ENCODE measurements around the gene SPDYE2B. TPM values are rescaled to one million over a fixed set of nuclear protein-coding genes. Genes with fewer than 3 reads are reported as not detected.
"Not testable (repeated sequence)": the region's sequence is repeated elsewhere in the genome, so short reads cannot be mapped to it uniquely, and the experiment has no call there.

The SPDYE2B gene, protein sequence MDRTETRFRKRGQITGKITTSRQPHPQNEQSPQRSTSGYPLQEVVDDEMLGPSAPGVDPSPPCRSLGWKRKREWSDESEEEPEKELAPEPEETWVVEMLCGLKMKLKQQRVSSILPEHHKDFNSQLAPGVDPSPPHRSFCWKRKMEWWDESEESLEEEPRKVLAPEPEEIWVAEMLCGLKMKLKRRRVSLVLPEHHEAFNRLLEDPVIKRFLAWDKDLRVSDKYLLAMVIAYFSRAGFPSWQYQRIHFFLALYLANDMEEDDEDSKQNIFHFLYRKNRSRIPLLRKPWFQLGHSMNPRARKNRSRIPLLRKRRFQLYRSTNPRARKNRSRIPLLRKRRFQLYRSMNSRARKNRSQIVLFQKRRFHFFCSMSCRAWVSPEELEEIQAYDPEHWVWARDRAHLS
- total RNA-seq = not detected in 2 replicates

DNA sequence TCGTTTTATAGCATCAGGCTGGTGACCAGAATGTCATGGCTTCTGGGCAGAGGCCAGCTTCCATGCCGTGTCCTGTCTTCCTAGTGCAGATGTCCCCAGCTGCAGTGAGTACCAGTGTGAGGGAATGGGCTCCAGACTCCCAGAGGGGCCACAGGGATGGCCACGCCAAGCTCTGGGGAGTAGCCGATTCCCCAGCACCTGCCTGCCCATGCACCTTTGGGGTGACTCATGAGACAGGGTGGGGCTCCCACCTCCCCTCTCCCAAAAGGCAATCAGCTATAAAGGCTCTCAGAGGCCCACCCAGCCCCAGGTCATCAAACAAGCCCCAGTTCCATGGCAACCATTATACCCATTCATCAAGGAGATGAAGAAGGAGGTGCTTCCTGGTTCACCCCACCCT is at the start of gene SPDYE2B:
TSS of gene SPDYE2B (plus strand) at position 396 of the 400 bp plus-strand sequence. CDS start 2,030 bp downstream, outside the sequence.
- intact Hi-C loops (cut with micrococcal nuclease); H3K9me3 Mint-ChIP-seq; H3K4me1 Mint-ChIP-seq (ENCODE audit: low read depth); H3K36me3 Mint-ChIP-seq (ENCODE audit: low read depth); H3K4me3 Mint-ChIP-seq (ENCODE audit: low read depth); DNase-seq (ENCODE audit: low spot score); H3K27me3 Mint-ChIP-seq (ENCODE audit: low read depth); H3K27ac Mint-ChIP-seq: not testable (repeated sequence)

DNA sequence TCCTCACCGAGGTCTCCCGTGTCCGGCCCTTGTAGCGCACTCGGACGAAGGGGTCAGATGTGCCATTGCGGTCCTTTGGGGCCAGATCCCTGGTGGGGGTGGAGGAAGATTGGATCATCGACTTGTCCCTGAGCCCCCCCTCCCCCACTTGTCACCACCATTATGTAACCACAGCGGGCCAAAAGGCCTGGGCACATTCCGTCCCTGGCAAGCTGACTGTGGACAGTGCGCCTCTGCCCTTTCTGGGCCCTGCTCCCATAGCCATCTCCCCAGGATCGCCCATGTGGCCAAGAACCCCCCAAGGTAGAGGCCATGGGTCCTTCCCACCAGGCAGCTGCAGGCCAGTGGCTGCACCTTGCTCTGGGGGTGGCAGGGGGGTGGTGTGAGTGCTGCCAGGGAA is 47.8 kb upstream of the SPDYE2B start:
- H3K9me3 Mint-ChIP-seq; H3K36me3 Mint-ChIP-seq (ENCODE audit: low read depth); H3K27me3 Mint-ChIP-seq (ENCODE audit: low read depth); H3K4me1 Mint-ChIP-seq (ENCODE audit: low read depth); H3K27ac Mint-ChIP-seq; DNase-seq (ENCODE audit: low spot score); H3K4me3 Mint-ChIP-seq (ENCODE audit: low read depth); intact Hi-C loops (cut with micrococcal nuclease): not testable (repeated sequence)

DNA sequence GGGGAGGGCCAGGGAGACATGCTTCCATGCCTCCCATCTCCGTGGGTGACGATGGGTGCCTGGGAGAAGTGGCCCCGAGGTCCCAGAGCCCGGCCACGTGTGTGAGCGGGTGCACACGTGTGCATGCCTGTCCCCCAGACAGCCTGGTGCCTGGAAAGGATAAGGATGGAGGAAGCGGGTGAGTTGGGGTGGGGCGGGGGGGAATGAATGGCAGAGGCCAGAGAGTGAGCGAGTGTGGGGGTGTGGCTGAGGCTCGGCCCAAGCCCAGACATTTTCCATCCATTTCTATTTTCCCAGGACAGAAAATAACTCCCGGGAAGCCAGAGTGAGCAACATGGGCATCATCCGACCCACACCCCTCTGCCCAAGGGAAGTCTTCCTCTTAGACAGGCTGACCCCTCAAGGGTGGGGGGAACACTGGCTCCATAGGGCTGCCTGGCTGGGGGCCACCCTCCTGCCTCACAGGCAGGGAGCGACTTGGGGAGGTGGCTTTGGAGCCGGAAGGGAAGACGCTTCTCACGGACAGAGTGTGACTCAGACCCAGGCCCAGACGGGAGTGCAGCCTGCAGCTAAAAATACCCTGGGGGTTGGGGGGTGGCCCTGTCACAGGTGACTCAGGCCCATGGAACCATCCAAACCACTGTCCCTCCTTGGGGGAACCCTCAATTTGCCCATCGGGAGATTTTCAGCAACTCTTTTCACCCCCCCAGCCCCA is 45.5 kb upstream of the SPDYE2B start:
- H3K36me3 Mint-ChIP-seq (ENCODE audit: low read depth); H3K4me1 Mint-ChIP-seq (ENCODE audit: low read depth); H3K9me3 Mint-ChIP-seq; intact Hi-C loops (cut with micrococcal nuclease); H3K27ac Mint-ChIP-seq; DNase-seq (ENCODE audit: low spot score); H3K27me3 Mint-ChIP-seq (ENCODE audit: low read depth); H3K4me3 Mint-ChIP-seq (ENCODE audit: low read depth): not testable (repeated sequence)

DNA sequence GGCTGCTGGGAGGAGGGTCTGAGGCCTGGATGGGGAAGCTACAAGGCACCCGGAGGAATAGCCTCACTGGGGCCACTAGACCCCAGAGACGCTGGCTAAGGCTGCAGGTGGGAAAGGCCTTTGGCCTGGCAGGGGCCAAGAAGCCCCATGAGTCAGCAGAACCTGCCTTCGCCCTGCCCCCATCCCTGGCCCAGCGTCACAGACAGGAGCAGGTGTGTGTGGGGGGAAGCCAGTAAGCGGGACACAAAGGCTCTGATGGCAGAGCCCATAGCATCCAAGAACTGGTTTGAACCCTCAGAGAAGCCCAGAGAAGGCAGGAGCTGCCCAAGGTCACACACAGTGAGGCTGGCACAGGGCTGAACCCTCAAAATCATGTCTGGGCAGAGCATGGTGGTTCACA is 43.3 kb upstream of the SPDYE2B start:
- H3K36me3 Mint-ChIP-seq (ENCODE audit: low read depth); H3K9me3 Mint-ChIP-seq; H3K27ac Mint-ChIP-seq; DNase-seq (ENCODE audit: low spot score); intact Hi-C loops (cut with micrococcal nuclease); H3K4me1 Mint-ChIP-seq (ENCODE audit: low read depth); H3K4me3 Mint-ChIP-seq (ENCODE audit: low read depth); H3K27me3 Mint-ChIP-seq (ENCODE audit: low read depth): not testable (repeated sequence)

DNA sequence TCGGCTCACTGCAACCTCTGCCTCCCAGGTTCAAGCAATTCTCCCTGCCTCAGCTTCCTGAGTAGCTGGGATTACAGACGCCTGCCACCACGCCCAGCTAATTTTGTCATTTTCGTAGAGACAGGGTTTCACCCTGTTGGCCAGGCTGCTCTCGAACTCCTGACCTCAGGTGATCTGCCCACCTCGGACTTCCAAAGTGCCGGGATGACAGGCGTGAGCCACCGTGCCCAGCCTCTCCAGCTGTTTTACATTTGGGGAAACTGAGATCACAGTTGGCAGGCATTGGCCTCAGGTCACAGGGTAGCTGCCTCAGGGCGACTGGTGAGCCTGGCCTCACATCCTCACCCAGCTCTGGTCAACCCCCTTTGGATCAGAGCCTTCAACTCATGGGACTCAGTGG is 40.4 kb upstream of the SPDYE2B start:
- H3K36me3 Mint-ChIP-seq (ENCODE audit: low read depth); H3K9me3 Mint-ChIP-seq; H3K27me3 Mint-ChIP-seq (ENCODE audit: low read depth); H3K4me3 Mint-ChIP-seq (ENCODE audit: low read depth); H3K4me1 Mint-ChIP-seq (ENCODE audit: low read depth); H3K27ac Mint-ChIP-seq; intact Hi-C loops (cut with micrococcal nuclease); DNase-seq (ENCODE audit: low spot score): not testable (repeated sequence)

DNA sequence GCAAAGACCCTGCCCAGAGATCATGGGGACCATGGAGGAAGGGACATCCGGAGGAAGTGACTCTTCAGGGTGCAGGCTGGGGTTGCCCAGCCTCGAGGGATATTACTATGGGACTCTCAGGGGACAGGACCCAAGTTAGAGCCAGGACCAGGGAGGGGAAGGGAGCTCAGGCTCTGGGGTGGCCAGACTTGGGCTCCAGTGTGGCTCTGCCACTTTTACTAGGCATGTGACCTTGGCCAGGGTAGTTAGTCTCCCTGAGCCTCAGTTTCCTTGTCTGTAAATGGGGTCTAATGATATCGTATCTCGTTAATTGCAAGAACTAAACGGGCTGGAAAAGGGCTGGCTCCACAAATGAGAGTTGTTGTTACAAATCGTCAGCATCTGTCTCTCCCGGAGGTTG is 39.7 kb upstream of the SPDYE2B start:
- intact Hi-C loops (cut with micrococcal nuclease); H3K27ac Mint-ChIP-seq; H3K27me3 Mint-ChIP-seq (ENCODE audit: low read depth); H3K4me3 Mint-ChIP-seq (ENCODE audit: low read depth); DNase-seq (ENCODE audit: low spot score); H3K36me3 Mint-ChIP-seq (ENCODE audit: low read depth); H3K9me3 Mint-ChIP-seq; H3K4me1 Mint-ChIP-seq (ENCODE audit: low read depth): not testable (repeated sequence)

DNA sequence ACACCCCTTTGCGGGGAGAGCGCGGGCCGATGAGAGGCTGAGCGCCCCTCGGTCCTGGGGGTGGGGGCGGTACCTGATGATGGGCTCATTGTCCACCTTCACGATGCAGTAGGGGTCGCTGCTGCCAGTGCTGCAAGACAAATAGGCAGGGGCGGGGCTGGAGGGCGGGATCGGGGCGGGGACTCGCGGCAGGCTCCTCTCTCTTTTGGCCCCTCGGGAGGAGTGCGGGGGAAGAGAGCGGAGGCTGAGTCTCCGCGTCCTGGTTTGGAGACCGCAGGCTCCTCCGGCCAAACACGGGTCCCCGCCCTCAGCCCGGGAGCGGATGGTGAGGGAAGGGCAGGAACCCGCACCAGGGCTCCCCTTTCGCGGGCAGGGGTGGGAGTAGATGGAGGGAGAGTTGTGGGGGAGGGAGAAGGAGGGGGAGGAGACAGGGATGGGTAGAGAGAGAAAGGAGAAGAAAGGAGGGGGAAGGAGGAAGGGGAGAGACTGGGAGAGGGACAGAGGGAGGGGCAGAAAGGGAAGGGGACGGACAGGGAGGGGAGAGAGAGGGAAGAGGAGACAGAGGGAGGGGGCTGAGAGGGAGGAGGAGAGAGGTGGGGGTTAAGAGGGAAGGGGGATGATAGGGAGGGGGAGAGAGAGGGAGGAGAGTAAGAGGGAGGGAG is 39.0 kb upstream of the SPDYE2B start:
- intact Hi-C loops (cut with micrococcal nuclease); H3K27ac Mint-ChIP-seq; H3K4me1 Mint-ChIP-seq (ENCODE audit: low read depth); H3K9me3 Mint-ChIP-seq; H3K4me3 Mint-ChIP-seq (ENCODE audit: low read depth); H3K36me3 Mint-ChIP-seq (ENCODE audit: low read depth); DNase-seq (ENCODE audit: low spot score); H3K27me3 Mint-ChIP-seq (ENCODE audit: low read depth): not testable (repeated sequence)

DNA sequence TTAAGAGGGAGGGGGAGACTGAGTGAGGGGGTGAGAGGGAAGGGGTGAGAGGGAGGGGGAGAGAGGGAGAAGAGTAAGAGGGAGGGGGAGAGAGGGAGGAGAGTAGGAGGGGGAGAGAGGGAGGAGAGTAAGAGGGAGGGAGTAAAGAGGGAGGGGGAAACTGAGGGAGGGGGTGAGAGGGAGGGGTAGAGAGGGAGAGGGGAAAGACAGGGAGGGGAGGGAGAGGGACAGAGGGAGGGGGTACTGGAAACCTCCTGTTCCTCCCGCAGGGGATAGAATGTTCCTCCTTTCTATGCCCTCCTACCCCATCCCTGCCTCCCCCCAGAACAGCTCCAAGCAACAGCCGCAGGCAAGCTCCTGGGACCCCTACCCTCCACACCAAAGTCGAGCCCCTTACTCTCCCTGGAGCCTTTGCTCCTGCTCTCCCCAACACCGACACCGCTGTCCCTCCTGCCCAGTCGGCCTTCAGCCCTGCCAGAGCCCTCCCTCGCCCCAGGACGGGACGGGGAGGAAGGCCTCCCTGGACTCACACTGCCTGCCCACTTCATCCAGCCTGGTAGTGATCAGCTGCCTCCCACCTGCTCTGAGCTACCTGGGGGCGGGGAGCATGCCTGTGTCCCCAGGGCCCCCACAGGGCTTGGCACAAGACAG is 38.3 kb upstream of the SPDYE2B start:
- H3K4me3 Mint-ChIP-seq (ENCODE audit: low read depth); DNase-seq (ENCODE audit: low spot score); H3K27me3 Mint-ChIP-seq (ENCODE audit: low read depth); H3K27ac Mint-ChIP-seq; intact Hi-C loops (cut with micrococcal nuclease); H3K36me3 Mint-ChIP-seq (ENCODE audit: low read depth); H3K9me3 Mint-ChIP-seq; H3K4me1 Mint-ChIP-seq (ENCODE audit: low read depth): not testable (repeated sequence)

DNA sequence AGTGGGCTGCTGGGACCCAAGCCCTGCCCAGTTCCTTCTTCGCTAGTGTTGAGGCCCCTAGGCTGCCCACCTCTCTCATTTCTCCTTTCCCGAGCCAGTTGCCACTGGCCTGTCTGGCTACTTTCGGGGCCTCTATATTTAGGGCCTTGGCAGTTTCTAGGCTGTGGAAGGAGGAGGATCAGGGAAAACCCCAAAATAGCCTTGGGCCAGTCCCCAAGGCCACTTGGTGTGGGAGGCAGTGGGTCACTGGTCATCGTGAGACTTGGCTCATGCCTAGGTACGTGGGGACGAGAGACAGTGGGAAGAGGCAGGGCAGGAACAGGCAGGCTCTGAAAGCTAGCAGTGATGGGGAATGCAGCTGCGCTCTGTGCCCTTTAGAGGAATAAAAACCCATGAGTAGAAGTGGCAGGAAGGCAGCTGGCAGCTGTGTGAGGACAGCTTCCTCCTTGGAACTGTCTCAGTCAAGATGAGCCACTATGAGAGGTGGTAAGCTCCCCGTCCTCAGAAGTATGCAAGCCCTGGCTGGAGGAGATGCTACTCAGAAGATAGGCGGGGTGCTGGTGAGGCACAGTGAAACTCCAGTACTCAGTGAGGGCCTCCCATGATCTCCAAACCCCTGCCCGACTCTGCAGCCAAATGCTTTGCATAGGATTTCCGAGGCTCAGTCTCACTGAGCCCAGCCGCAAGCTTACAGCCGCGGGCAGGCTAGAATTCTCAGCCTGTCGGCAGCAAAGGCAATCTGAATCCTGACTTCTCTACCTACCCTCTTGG is 36.4 kb upstream of the SPDYE2B start:
- H3K27me3 Mint-ChIP-seq (ENCODE audit: low read depth); H3K27ac Mint-ChIP-seq; H3K4me1 Mint-ChIP-seq (ENCODE audit: low read depth); intact Hi-C loops (cut with micrococcal nuclease); H3K9me3 Mint-ChIP-seq; DNase-seq (ENCODE audit: low spot score); H3K36me3 Mint-ChIP-seq (ENCODE audit: low read depth); H3K4me3 Mint-ChIP-seq (ENCODE audit: low read depth): not testable (repeated sequence)

DNA sequence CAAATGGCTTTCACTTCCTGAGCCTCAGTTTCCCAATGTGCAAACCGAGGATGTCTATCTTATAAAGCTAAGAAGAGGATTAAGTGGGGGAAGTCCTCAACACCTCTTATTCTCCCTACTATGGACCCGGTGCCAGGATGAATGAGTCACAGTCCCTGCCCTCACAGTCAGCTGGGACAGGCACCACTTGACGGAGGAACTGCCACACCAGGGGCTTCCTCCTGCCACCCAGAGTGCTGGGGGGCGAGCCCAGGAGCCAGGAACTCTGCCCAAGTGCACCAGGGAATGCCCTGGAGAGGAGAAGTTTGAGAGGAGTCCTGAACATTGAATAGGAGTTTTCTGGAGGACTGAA is 35.8 kb upstream of the SPDYE2B start:
- intact Hi-C loops (cut with micrococcal nuclease); DNase-seq (ENCODE audit: low spot score); H3K4me3 Mint-ChIP-seq (ENCODE audit: low read depth); H3K4me1 Mint-ChIP-seq (ENCODE audit: low read depth); H3K27me3 Mint-ChIP-seq (ENCODE audit: low read depth); H3K36me3 Mint-ChIP-seq (ENCODE audit: low read depth); H3K27ac Mint-ChIP-seq; H3K9me3 Mint-ChIP-seq: not testable (repeated sequence)

DNA sequence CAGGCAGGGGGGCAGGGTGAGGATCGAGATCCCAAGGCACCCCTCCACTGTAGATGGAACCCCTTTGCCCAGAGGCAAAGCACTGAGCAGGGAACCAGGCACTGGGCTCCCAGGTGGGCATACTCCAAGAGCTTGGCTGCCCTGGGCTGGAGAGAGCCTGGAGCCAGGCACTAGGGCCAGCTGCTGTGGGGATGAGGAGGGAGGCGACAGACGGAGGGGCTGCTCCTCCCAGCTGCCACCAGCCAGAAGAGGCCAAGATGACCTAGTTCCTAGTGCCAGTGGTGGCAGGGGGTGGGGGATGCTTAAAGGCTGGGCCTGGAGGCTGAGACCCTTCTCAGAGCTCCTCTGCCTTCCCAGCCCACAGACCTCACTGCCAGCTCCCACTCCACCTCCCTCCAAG is 35.2 kb upstream of the SPDYE2B start:
- DNase-seq (ENCODE audit: low spot score); H3K27me3 Mint-ChIP-seq (ENCODE audit: low read depth); H3K36me3 Mint-ChIP-seq (ENCODE audit: low read depth); H3K27ac Mint-ChIP-seq; intact Hi-C loops (cut with micrococcal nuclease); H3K4me1 Mint-ChIP-seq (ENCODE audit: low read depth); H3K9me3 Mint-ChIP-seq; H3K4me3 Mint-ChIP-seq (ENCODE audit: low read depth): not testable (repeated sequence)

DNA sequence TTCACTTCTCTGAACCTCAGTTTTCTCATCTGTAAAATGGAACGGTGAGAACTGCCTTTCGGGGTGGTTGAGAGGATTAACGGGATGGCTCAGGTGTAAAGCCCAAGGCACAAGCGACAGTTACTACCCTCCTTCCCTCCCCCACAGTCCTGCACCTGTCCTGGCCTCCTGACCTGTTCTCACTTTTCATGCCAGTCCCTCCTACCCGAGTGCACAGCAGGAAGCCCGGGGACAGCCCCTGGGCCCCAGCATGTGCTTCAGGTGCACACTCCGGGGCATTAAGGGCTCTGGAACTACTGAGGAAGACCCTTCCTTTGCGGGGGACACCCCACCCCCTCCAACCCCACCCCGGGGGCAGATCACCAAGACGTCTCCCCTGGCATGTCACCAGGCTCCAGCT is 34.2 kb upstream of the SPDYE2B start:
- H3K27ac Mint-ChIP-seq; H3K4me3 Mint-ChIP-seq (ENCODE audit: low read depth); H3K27me3 Mint-ChIP-seq (ENCODE audit: low read depth); H3K9me3 Mint-ChIP-seq; H3K4me1 Mint-ChIP-seq (ENCODE audit: low read depth); H3K36me3 Mint-ChIP-seq (ENCODE audit: low read depth); intact Hi-C loops (cut with micrococcal nuclease); DNase-seq (ENCODE audit: low spot score): not testable (repeated sequence)

Measured in activated T-helper 2 cell treated with anti-CD3 and anti-CD28 coated beads, Interferon-gamma antibody, Interleukin-2, Interleukin-4, amounts not matched to agents 10 μg/mL and 5 μg/mL and 100 μg/mL, durations not matched to agents 14 hours and 24 hours and 36 hours (primary cell).